Esophagus squamous epithelium (tissue), 5 donors: Measurements from ENCODE around the gene MEIS3. TPM values are rescaled to one million over a fixed set of nuclear protein-coding genes. Genes with fewer than 3 reads are reported as not detected.

Experiments
- DNase-seq: peaks from one replicate; lab custom pipeline; 2025; lab: John Stamatoyannopoulos, UW
- H3K27ac ChIP-seq, 4 donors: fragments of 200-600 bp; sonication (generic); one replicate each; pipeline ENCODE4 v1.5.1; 2016 to 2019; ENCODE audit warnings: mild to moderate bottlenecking in 1 of 4
- H3K27me3 ChIP-seq, 4 donors: fragments of 200-600 bp; sonication (generic); 1 replicate in 3 of 4; 2 replicates in 1 of 4; pipeline versions ENCODE4 v1.5.1 to v1.6.0; 2017 to 2021; ENCODE audit warnings: antibody characterized with exemption in 1 of 4
- H3K36me3 ChIP-seq, 3 donors: fragments of 200-600 bp; sonication (generic); one replicate each; pipeline ENCODE4 v1.5.1; 2016 to 2019
- H3K4me1 ChIP-seq, 3 donors: fragments of 200-600 bp; sonication (generic); one replicate each; pipeline ENCODE4 v1.5.1; 2017 to 2019
- H3K4me3 ChIP-seq, 4 donors: fragments of 200-600 bp; sonication (generic); 1 replicate in 3 of 4; 2 replicates in 1 of 4; pipeline ENCODE4 v1.5.1; 2016 to 2019; ENCODE audit warnings: mild to moderate bottlenecking in 2 of 4, moderate library complexity in 1 of 4
- H3K9me3 ChIP-seq, 3 donors: fragments of 200-600 bp; sonication (generic); one replicate each; pipeline ENCODE4 v1.5.1; 2016 to 2019
- CTCF ChIP-seq, 6 experiments: fragments of 450-650 bp in 4 of 6; fragments of 200-600 bp in 2 of 6; sonication (generic) in 2 of 6; IDR thresholded peaks; one replicate each; pipeline ENCODE4 v1.5.1; 2016 to 2019; ENCODE audit warnings: antibody characterized with exemption in 6 of 6, mild to moderate bottlenecking in 4 of 6, moderate library complexity in 4 of 6
- POLR2A ChIP-seq, 4 donors: fragments of 450-650 bp; IDR thresholded peaks; one replicate each; pipeline ENCODE4 v1.6.1; 2017; ENCODE audit warnings: antibody characterized with exemption in 4 of 4, mild to moderate bottlenecking in 4 of 4, moderate library complexity in 3 of 4
- WGBS, 2 donors: methylation state at CpG; one replicate each; pipeline ENCODE4 v1.1.5; 2018; 5-methylcytosine and 5-hydroxymethylcytosine counted together
- intact Hi-C: fragments of 100-400 bp; cut with DNase I; formaldehyde crosslinking; loops from one replicate; pipeline ENCODE4 v1.15.0; 2022
- total RNA-seq, 4 donors: library from RNA; depleted of rRNA; stranded (reverse); fragments of >200 nt; gene quantifications; one replicate each; pipeline ENCODE4 v1.1.0, GENCODE V29; 2016
- donor health status: DM: yes; HTN: yes; CAD: no.

The MEIS3 gene
- total RNA-seq, 4 donors from 2014 or later, result 1.0 to 13.5 (median 3.9) TPM

- Histone ChIP-seq H3K9me3 (no peaks in the 10 kb centered on the region), H3K4me1 (peaks cover 0 to 5% (median 0%) of the 10 kb centered on the region in 3 donors), H3K27ac (no peak overlapping the region), H3K36me3 (no peaks in the 10 kb centered on the region), H3K4me3 (no peak overlapping the region), H3K27me3 (peaks cover 0 to 57% (median 0%) of the 10 kb centered on the region in 4 donors)
- 82 to 85% methylated on average over 5 of the region's 5 CpGs for WGBS, 2 donors
- intact Hi-C loops, result loop anchor here (10.0 kb wide), 1 partner anchor 111 kb away; no protein-coding TSS in a partner anchor
- DNase-seq, result no peak
- TF ChIP-seq CTCF (IDR thresholded peaks at IDR 0.05) (no peak), POLR2A (IDR thresholded peaks at IDR 0.05) (no peak)
Observed at GRCh38 chr19:47405854-47406417, 13.4 kb downstream of the MEIS3 start.

GRCh38 chr19:47405197-47405550 is 14.2 kb downstream of the MEIS3 start:
- H3K27me3 ChIP-seq, result peaks cover 0 to 57% (median 0%) of the 10 kb centered on the region in 4 donors
- H3K36me3 ChIP-seq, result no peaks in the 10 kb centered on the region
- no peak for TF ChIP-seq CTCF (IDR thresholded peaks at IDR 0.05)
- no peak for TF ChIP-seq POLR2A (IDR thresholded peaks at IDR 0.05)
- no peaks in the 10 kb centered on the region for H3K9me3 ChIP-seq
- peaks cover 0 to 5% (median 0%) of the 10 kb centered on the region in 3 donors for H3K4me1 ChIP-seq
- DNase-seq, result no peak
- intact Hi-C loops, result loop anchor here (10.0 kb wide), 1 partner anchor 110 kb away; no protein-coding TSS in a partner anchor
- H3K27ac ChIP-seq, result no peak overlapping the region
- no peak overlapping the region for H3K4me3 ChIP-seq
- 83 to 90% methylated on average over 4 of the region's 4 CpGs for WGBS, 2 donors

- H3K27me3 ChIP-seq, result peaks cover 0 to 57% (median 0%) of the 10 kb centered on the region in 4 donors
- WGBS, 2 donors, result 65 to 67% methylated on average over 8 to 9 of the region's 9 CpGs
- no peaks in the 10 kb centered on the region for H3K9me3 ChIP-seq
- no peak for TF ChIP-seq POLR2A (IDR thresholded peaks at IDR 0.05)
- TF ChIP-seq CTCF (IDR thresholded peaks at IDR 0.05), result no peak
- H3K4me1 ChIP-seq, result peaks cover 0 to 5% (median 0%) of the 10 kb centered on the region in 3 donors
- no peaks in the 10 kb centered on the region for H3K36me3 ChIP-seq
- no peak for DNase-seq
- intact Hi-C loops, result loop anchor here (10.0 kb wide), 1 partner anchor 110 kb away; no protein-coding TSS in a partner anchor
- no peak overlapping the region for H3K4me3 ChIP-seq
- H3K27ac ChIP-seq, result no peak overlapping the region
Observed at GRCh38 chr19:47404334-47405196, 14.8 kb downstream of the MEIS3 start.

- no peaks in the 10 kb centered on the region for H3K36me3 ChIP-seq
- no peak overlapping the region for H3K4me3 ChIP-seq
- TF ChIP-seq POLR2A (IDR thresholded peaks at IDR 0.05) (no peak), CTCF (IDR thresholded peaks at IDR 0.05) (no peak)
- DNase-seq, result no peak
- intact Hi-C loops, result loop anchor here (10.0 kb wide), 1 partner anchor 108 kb away; no protein-coding TSS in a partner anchor
- no peaks in the 10 kb centered on the region for H3K9me3 ChIP-seq
- H3K4me1 ChIP-seq, result peaks cover 0 to 5% (median 0%) of the 10 kb centered on the region in 3 donors
- WGBS, 2 donors, result 67 to 83% methylated on average over 8 to 9 of the region's 16 CpGs
- peaks cover 0 to 42% (median 0%) of the 10 kb centered on the region in 4 donors for H3K27me3 ChIP-seq
- no peak overlapping the region for H3K27ac ChIP-seq
Observed at GRCh38 chr19:47402504-47402903, 16.8 kb downstream of the MEIS3 start.
